GM19455 (cell line): ENCODE measurements around the gene EPGN.

Source experiments
- ATAC-seq: cut with Tn5 transposase; IDR thresholded peaks from one replicate; pipeline ENCODE4 v1.9.1; 2021; ENCODE audit not compliant: unreplicated experiment

The EPGN gene

GRCh38 chr4:74309223-74309622 lies 953 bp downstream of the EPGN start:
- no peak for ATAC-seq

- ATAC-seq, result peak; percentile 65
These were observed 3.5 kb downstream of the EPGN start for GRCh38 chr4:74311696-74312313.

DNA sequence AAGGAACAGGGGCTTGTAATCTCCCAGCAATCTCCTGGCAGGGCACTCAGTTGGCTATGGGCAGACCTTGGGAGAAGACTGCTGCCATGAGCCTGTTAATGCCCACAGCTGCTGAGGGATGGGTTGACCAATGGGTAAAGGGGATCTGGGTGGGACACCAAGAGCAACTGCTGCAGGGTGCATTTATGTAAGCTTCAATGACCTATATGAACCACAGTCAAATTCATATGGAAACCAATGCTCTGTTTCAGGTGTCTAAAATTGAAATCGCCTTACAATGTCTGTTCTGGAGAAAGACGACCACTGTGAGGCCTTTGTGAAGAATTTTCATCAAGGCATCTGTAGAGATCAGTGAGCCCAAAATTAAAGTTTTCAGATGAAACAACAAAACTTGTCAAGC lies 6.1 kb downstream of the EPGN start:
- no peak for ATAC-seq

DNA sequence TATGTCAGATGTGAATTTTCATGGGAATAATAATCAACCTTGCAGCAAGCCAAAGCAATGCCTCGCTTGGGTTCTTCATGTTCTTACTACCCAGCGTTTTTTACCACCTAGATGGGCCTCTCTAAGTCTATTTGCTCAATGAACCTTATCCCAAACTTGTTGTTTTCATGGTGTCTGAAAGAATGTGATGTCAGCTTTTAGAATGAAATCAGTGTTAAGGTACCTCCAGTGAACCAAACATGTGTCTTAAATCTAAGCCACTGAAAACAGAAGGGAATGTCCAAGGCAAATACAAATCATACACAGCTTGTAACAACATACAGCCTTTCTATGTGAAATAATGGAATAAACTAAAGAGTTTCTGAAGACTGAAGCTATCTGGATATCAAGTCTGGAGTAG lies 6.7 kb downstream of the EPGN start:
- ATAC-seq, result no peak

DNA sequence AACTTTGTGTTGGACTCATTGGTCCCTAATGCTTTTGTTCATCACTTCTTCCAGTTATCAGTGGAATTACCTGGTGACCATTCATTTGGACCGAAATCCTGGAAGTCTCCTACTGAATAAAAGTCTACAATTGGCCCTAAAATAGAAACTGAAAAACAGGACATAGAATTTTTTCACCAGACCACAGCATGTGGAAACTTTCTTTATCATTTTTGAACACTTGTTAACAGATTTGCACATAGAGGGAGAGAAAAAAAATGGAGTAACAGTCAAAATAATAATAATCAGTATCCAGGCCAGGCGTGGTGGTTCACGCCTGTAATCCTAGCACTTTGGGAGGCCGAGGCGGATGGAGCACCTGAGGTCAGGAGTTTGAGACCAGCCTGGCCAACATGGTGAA lies 7.1 kb downstream of the EPGN start:
- ATAC-seq, result no peak

- ATAC-seq, result no peak
These were observed 8.1 kb downstream of the EPGN start for GRCh38 chr4:74316397-74316796.

DNA sequence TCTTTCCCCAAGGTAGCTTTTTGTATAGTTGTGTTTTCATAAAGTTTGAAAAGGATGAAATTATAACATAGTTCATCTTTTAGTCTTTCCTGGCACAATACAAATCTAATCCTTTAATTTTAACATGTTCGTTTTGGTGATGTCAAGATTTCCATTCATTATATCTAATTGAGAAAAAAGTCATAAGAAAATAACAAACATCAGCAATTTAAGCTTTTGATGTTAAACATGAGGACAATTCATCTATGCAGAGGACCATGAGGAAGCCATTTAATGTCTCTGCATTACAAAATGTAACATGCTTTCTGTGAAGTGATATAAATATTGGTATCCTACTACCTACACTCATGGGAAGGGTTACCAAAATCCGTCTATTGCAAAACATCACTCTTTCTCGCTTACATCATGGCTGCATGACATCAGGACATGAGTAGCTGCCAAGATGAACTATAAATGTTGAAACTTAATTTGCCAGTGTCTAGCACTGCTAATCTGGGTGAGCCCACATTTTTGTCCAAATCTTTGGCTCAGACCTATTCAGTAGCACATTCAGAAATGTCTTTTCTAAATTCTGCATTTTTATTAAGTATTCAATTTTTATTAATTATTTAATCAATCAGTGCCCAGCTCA lies 9.5 kb downstream of the EPGN start:
- ATAC-seq, result no peak

DNA sequence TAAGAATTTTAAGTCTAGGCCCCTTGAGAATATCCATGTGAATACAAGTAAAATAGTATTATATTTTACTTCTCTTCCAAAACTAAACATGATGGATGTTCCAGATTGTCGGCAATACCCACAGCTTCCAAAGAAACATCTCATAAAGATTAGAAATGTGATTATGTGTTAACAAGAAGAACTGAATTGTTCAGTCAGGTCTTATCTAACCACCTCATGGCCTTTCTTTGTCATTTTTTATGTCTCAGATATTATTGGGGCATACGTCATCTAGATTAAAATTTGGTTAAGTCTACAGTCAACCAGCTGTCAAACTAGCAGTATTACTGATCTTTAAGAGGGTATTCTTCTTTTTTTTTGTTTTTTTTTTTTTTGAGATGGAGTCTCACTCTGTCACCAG lies 10.0 kb downstream of the EPGN start:
- ATAC-seq, result no peak

- ATAC-seq, result no peak
These were observed 11.2 kb downstream of the EPGN start for GRCh38 chr4:74319470-74319869.

GRCh38 chr4:74320559-74321118 lies 12.4 kb downstream of the EPGN start:
- peak; percentile 73 for ATAC-seq

GRCh38 chr4:74322301-74322700 lies 14.0 kb downstream of the EPGN start:
- ATAC-seq, result no peak

- ATAC-seq, result no peak
These were observed 15.4 kb downstream of the EPGN start for GRCh38 chr4:74323663-74324062.

DNA sequence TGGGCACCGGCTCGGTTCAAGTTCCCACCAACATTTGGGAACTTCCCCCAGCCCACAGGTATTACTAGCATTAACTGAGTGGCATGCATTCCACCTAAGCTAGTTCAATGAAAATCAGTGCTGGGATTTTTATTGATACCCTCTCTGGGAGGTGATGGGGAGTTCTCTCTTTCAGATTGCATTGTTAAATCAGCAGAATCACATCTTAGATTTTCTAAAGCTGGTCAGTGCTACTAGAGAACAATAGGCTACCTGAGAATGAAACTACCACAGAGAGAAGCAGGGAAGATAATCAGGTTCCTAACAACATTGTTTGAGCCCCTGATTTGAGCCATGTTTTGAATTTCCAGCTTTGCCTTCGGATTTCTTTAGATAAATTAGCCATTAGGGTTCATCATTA lies 16.0 kb downstream of the EPGN start:
- no peak for ATAC-seq

- ATAC-seq, result no peak
These were observed 17.6 kb downstream of the EPGN start for GRCh38 chr4:74325886-74326285.

GRCh38 chr4:74327762-74328161 lies 19.5 kb downstream of the EPGN start:
- no peak for ATAC-seq

- no peak for ATAC-seq
These were observed 20.2 kb downstream of the EPGN start for GRCh38 chr4:74328501-74328900.

DNA sequence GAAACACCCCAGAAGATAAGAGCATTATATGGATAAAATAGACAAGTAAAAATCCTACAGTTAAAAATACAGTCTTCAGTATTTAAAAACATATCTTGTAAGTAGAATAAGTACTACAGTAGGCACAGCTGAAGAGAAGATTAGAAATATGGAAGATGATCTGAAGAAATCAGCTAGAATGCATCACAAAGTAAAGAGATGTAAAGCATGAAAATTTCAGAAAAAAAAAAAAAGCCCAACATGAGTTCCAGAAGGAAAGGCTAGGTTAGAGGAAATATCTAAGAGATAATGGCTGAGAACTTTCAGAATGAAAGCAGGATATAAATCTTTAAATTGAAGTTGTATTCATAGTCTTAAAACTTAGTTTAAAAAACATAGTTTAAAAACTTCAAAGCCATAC lies 21.0 kb downstream of the EPGN start:
- no peak for ATAC-seq

DNA sequence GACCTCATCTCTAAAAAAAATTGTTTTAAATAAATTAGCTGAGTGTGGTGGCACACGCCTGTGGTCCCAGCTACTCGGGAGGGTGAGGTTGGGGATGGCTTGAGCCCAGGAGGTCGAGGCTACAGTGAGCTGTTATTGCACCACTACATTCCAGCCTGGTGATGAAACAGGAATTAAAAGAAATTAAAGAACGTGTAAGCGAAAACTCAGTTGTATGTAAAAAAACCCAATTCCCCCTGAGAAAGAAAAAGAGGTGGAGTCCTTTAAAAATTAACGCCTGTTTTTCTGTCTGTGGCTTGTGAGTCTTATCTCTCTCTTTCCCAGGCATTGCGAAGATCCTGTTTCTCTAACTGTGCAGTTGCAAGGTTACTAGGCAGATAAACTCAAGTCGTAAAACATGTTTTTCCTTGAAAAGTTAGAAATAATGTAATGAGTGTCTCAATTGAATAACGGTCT lies 22.1 kb downstream of the EPGN start:
- ATAC-seq, result no peak

GRCh38 chr4:74331252-74331651 lies 23.0 kb downstream of the EPGN start:
- ATAC-seq, result no peak

- ATAC-seq, result no peak
These were observed 23.7 kb downstream of the EPGN start for GRCh38 chr4:74331944-74332343.

- ATAC-seq, result no peak
These were observed 26.4 kb downstream of the EPGN start for GRCh38 chr4:74334636-74335035.

- ATAC-seq, result no peak
These were observed 27.2 kb downstream of the EPGN start for GRCh38 chr4:74335341-74336021.
